HEK293 (cell line): ENCODE measurements around the gene GNAI2.

ENCODE experiments used
- ZNF510 ChIP-seq: fragments of 450-650 bp; formaldehyde crosslinking; IDR thresholded peaks from 2 replicates; pipeline ENCODE4 v1.5.1; 2018; ENCODE audit warnings: mild to moderate bottlenecking, missing genetic modification characterization, missing biosample characterization; ENCODE audit not compliant: insufficient replicate concordance
- TF ChIP-seq, protein P1 (sequence below): fragments of 450-650 bp; formaldehyde crosslinking; IDR thresholded peaks from 2 replicates; pipeline ENCODE4 v1.5.1; 2016; ENCODE audit warnings: missing biosample characterization, missing genetic modification characterization

DNA sequence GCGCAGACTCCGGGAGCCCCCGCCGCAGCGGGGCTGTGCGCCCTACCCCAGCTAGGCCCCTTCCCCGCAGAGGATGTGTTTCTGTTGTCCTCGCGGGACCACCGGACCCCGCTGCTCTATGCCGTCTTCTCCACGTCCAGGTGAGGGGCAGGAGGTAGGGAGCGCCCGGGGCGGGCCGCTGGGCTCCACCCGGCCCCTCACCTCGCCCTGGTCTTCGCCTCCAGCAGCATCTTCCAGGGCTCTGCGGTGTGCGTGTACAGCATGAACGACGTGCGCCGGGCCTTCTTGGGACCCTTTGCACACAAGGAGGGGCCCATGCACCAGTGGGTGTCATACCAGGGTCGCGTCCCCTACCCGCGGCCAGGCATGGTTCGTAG is 37.7 kb downstream of the GNAI2 start:
- TF ChIP-seq, protein P1, sequence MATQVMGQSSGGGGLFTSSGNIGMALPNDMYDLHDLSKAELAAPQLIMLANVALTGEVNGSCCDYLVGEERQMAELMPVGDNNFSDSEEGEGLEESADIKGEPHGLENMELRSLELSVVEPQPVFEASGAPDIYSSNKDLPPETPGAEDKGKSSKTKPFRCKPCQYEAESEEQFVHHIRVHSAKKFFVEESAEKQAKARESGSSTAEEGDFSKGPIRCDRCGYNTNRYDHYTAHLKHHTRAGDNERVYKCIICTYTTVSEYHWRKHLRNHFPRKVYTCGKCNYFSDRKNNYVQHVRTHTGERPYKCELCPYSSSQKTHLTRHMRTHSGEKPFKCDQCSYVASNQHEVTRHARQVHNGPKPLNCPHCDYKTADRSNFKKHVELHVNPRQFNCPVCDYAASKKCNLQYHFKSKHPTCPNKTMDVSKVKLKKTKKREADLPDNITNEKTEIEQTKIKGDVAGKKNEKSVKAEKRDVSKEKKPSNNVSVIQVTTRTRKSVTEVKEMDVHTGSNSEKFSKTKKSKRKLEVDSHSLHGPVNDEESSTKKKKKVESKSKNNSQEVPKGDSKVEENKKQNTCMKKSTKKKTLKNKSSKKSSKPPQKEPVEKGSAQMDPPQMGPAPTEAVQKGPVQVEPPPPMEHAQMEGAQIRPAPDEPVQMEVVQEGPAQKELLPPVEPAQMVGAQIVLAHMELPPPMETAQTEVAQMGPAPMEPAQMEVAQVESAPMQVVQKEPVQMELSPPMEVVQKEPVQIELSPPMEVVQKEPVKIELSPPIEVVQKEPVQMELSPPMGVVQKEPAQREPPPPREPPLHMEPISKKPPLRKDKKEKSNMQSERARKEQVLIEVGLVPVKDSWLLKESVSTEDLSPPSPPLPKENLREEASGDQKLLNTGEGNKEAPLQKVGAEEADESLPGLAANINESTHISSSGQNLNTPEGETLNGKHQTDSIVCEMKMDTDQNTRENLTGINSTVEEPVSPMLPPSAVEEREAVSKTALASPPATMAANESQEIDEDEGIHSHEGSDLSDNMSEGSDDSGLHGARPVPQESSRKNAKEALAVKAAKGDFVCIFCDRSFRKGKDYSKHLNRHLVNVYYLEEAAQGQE (tag by site-specific recombination) = no peak
- no peak for TF ChIP-seq ZNF510 (tag by site-specific recombination)
